ENCODE measurements around the gene GPR61. TPM values are rescaled to one million over a fixed set of nuclear protein-coding genes. Genes with fewer than 3 reads are reported as not detected.

GPR61 gene
- total RNA-seq, 3 donors from 2014 or later = 0.25 TPM; not detected in 2

GRCh38 chr1:109522026-109522425, 17.6 kb upstream of the GPR61 start:
- no peak overlapping the region for H3K4me3 ChIP-seq
- ATAC-seq (no peak), DNase-seq (no peak)
- no peaks in the 10 kb centered on the region for H3K4me1 ChIP-seq (ENCODE audit: low read depth)
- H3K36me3 ChIP-seq (ENCODE audit: low read depth) = no peaks in the 10 kb centered on the region
- no peaks in the 10 kb centered on the region for H3K9me3 ChIP-seq
- no peak for TF ChIP-seq CTCF (IDR thresholded peaks at IDR 0.05)
- intact Hi-C loops (cut with DNase I, micrococcal nuclease) = no loop called here

- ATAC-seq (no peak), DNase-seq (no peak)
- intact Hi-C loops (cut with DNase I, micrococcal nuclease) = no loop called here
- no peak overlapping the region for H3K4me3 ChIP-seq
- H3K4me1 ChIP-seq (ENCODE audit: low read depth) = no peaks in the 10 kb centered on the region
- TF ChIP-seq CTCF (IDR thresholded peaks at IDR 0.05) = no peak
- no peaks in the 10 kb centered on the region for H3K9me3 ChIP-seq
- H3K36me3 ChIP-seq (ENCODE audit: low read depth) = no peaks in the 10 kb centered on the region
Observed at GRCh38 chr1:109523706-109524105, 16.0 kb upstream of the GPR61 start.

GRCh38 chr1:109527098-109527811, 12.4 kb upstream of the GPR61 start:
- Histone ChIP-seq H3K9me3 (no peaks in the 10 kb centered on the region), H3K4me1 (ENCODE audit: low read depth) (no peaks in the 10 kb centered on the region), H3K36me3 (ENCODE audit: low read depth) (no peaks in the 10 kb centered on the region), H3K4me3 (no peak overlapping the region)
- no peak for TF ChIP-seq CTCF (IDR thresholded peaks at IDR 0.05)
- intact Hi-C loops (cut with DNase I, micrococcal nuclease) = no loop called here
- DNase-seq (no peak), ATAC-seq (no peak)

- no peaks in the 10 kb centered on the region for H3K36me3 ChIP-seq (ENCODE audit: low read depth)
- no peak for ATAC-seq
- intact Hi-C loops (cut with DNase I, micrococcal nuclease) = no loop called here
Observed at GRCh38 chr1:109527846-109528695, 11.6 kb upstream of the GPR61 start.

GRCh38 chr1:109528712-109529111, 11.0 kb upstream of the GPR61 start:
- ATAC-seq (no peak), DNase-seq (no peak)
- no peak for TF ChIP-seq CTCF (IDR thresholded peaks at IDR 0.05)
- Histone ChIP-seq H3K4me3 (no peak overlapping the region), H3K4me1 (ENCODE audit: low read depth) (no peaks in the 10 kb centered on the region), H3K36me3 (ENCODE audit: low read depth) (no peaks in the 10 kb centered on the region), H3K9me3 (no peaks in the 10 kb centered on the region)
- intact Hi-C loops (cut with DNase I, micrococcal nuclease) = no loop called here

More at GRCh38 chr1:109527846-109528695, 11.6 kb upstream of the GPR61 start:
- no peak for TF ChIP-seq CTCF (IDR thresholded peaks at IDR 0.05)
- Histone ChIP-seq H3K9me3 (no peaks in the 10 kb centered on the region), H3K4me3 (no peak overlapping the region), H3K4me1 (ENCODE audit: low read depth) (no peaks in the 10 kb centered on the region)
- no peak for DNase-seq

Data from mucosa of descending colon (tissue), 3 donors.